NCI-H2029 treated with DMSO at 0.1 percent for 48 hours (cell line): ENCODE results near the gene DYRK1A.
"Not testable (repeated sequence)": the region's sequence is repeated elsewhere in the genome, so short reads cannot be mapped to it uniquely, and the experiment has no call there.

Experiments
- DNase-seq: peaks from one replicate; lab custom pipeline; 2025; lab: John Stamatoyannopoulos, UW

Gene DYRK1A

DNA sequence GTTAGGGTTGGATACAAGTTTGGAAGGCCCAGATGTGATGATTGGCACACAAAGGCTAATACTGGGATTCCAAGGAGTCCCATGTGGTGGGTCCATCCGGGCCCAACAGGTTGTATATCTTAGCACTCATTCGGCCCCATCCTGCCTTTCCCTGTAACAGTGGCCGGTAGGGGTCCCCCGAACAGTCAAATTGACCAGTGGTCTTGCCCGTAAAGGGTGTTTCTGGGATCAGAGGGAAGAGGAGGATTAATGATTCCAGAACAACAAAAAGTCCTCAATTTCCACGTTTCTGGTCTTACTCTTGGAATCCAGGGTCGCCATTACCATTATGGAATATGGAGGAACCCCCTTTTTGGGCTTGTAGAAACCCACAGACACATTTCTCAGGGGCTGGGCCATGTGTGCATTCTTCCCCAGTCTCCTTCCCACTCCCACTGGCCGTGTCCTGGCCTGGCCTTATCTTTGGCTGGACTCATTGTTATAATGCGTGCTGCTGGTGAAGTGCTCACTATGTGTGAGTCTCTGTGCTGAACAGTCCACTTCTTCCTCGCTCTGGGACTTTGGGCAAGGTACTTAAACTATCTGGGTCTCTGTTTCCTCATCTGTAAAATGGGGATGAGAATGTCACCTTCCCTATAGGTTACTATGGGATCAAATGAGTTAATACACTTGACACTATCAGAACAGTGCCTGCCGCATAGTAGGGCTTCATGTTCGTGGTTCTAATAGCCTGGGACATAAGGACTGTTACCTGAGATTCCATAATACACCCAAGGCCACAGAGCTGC is 161.8 kb downstream of the DYRK1A start:
- no peak for DNase-seq

DNA sequence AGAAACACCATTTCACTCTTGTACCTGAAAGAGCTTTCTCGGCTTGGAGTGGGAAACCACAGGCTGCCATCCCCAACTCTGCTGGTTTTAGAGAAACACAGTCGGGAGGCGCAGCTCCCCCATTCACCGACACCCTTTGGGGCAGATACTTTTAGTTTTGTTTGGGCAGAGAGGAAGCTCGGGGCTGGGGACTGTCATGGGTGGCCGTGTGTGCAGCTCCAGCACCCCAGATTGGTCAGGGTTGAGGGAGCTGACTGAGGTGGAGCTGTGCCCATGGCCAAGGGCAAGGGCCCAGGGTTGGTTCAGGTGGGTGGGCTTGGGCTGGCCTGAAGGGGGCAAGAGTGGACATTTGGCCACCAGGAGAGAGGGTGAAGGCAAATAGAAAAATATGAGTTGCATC is 163.1 kb downstream of the DYRK1A start:
- no peak for DNase-seq

DNA sequence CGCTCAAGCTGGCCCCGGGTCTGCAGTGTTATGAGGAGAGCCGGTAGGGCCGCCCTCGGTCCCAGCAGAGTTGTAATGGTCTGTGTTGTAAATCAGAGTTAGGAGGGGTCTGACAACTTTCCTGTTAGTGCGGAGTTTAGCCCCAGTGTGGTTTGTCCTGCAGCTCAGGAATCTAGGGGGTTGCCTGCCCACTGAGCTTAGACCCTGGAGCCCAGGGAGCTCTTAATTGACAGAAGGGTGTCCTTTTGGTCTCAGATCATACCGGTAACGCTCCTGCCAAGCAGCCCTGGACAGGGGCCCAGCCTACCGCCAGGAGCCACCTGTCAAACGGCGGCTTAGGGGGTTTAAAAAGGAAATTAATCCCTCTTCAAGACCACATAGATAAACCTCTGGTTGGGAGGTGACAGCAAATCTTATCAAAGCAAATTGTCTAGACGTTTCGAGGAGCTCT is 164.4 kb downstream of the DYRK1A start:
- DNase-seq, result peak; percentile 20

DNA sequence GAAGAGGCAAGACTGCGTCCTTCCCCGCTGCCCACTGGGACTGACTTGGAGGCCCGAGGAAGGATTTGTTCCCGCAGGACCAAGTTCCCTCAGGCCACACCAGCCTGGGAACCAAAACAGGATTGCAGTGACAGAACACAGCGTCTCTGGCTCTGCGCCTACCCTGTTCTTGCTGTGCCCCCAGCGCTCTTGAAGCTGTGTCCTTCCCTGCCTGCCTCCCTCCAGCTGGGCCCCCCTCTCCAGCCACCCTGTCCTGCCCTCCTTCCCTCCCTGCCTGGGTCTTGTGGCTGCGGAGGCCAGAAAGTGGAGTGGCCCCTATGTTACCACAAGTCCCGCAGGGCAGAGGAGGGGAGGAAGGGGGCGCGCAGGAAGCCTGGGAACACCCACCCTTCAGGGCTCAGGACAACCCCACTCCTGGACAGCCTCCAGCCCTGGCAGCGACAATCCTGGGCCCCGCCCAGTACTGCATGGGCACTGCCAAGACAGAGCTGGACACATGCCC is 164.9 kb downstream of the DYRK1A start:
- DNase-seq, result peak; percentile 26

DNA sequence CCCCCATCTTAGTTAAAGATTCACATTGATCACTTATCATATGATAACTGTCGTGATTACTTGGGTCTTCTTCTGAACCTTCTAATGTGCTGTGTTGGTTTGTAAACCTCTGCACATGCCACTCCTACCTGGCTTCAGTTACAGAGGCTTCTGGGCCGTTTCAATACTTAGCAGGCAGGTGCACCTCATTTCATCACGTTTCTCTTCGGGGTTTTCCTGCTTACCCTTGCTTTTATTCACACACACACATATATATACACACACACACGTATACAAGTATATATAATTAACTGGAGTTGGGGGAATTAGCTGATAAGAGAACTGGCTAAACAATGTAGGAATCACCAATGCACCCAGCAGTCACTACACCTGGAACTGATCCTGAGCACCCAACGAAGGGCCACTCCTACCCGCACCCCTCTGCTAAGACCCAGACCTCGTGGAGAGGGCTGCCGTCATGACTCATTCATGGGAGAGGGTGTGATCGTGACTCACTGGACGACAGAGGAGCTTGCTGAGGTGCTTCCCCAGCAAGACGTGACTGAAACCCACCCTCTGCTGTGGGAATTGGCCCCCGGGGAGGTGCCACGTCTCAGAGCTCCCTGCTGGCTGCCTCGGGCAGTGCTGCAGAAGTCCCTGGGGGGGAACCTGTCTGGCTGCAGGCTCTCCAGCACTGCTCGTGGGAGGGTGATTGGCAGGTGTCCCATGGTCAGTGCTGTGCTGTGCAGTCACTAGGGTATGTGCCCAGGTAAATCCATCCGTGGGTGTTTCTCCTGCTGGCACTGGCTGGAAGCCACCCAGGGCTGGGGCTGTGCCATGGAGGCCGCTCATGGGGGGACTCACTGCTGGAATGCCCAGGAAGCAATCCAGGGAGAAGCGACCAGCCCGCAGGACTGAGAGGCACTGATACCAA is 166.6 kb downstream of the DYRK1A start:
- DNase-seq, result no peak

DNA sequence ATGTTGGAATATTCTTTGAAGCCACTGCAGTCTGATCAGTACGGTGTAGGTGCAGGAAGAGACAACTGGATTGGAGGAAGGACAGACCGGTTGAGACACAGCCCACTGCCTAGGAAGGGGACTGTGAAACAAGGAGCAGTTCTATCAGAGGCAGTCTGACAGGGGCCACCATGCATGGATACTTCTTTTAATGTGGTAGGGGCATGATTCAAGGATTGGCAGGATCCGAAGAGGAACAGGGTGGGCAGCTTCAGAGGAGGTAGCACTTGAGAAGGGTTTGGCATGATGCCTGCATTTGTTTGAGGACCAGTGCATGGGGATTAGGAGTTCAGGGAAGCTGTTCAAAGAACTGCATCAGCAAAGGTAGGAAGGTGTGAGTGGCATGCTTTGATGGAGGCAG is 167.9 kb downstream of the DYRK1A start:
- DNase-seq, result peak; percentile 36

DNA sequence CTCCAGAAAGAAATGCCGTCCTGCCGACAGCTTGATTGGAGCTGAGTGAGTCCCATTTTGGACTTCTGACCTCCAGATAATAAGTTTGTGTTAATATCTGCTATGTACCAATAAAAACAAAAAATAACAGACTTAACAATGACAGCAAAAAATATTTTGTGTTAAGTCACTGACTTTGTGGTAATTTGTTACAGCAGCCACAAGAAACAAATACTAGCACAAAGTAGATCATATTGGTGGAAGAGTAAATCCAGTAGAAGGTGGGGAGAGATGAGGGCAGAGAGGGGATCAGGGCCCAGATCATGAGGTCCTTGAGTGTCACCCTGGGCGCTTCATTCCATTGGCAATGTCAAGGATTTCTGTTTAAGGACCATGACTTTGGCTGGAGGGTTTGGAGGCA is 168.6 kb downstream of the DYRK1A start:
- no peak for DNase-seq

DNA sequence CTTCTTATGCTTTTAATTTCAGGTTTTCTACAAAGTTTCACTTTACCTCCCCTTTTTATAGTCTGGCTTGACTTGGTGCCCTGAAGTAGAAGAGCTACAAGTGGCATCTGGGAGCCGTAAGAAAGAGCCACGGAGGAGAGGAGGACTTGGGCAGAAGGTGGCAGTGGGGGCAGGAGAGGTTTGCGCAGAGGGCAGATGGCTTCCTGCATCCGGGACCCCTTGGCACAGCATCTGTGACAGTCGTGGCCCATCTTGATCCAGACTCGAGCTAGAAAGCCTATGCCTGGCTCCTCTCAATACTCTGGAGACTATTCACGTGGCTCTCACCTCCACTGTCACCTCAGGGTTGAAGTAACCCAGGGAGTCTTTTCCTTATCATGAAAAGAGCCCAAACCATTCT is 169.1 kb downstream of the DYRK1A start:
- no peak for DNase-seq

DNA sequence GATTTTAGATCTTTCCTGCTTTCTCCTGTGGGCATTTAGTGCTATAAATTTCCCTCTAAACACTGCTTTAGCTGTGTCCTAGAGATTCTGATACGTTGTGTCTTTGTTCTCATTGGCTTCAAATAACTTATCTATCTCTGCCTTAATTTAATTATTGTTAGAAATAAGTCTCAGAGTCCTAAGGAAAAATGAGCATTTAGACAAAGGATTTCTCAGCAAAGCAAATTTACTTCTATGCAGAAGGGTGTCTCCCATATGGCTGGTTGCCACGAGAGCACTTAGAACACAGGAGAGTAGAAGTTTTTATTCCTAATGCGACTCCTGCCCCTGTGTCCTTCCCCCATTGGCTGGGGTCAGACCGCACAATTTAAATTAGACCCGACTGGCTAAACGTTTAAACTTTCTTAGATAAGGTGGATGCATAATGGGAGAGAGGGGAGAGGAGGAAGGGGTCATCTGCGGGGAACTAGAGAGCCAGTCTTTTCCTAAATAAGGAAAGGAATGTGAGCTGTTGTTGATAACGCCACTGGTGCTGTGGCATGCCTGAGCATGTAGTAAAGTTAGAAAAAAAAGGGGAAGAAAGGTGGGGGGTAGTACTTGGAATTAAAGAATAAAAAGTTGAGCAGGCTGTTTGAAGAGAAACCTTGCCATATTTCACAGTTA is 170.2 kb downstream of the DYRK1A start:
- DNase-seq, result no peak

DNA sequence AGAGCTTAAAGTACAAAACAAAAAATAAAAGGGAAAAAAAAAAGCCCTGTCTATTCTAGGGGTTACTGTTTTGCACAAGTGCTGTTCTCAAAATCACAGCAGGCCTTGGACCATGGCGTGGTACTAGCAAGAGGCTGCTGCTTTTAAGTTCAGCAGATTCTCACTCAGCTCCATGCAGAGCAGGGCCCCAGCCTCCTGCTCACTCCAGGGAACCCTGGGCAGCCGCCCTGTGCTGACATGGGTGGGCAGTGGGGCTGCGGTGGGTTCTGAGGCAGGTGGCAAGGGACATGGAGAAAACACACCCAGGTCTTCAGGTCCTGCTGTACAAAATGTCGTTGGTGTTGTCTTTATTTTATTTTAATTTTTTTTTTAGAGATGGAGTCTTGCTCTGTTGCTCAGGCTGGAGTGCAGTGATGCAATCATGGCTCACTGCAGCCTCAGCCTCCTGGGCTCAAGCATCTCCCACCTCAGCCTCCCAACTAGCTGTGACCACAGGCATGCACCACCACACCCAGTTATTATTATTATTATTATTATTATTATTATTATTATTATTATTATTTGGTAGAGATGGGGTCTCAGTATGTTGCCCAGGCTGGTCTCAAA is 170.9 kb downstream of the DYRK1A start:
- no peak for DNase-seq

DNA sequence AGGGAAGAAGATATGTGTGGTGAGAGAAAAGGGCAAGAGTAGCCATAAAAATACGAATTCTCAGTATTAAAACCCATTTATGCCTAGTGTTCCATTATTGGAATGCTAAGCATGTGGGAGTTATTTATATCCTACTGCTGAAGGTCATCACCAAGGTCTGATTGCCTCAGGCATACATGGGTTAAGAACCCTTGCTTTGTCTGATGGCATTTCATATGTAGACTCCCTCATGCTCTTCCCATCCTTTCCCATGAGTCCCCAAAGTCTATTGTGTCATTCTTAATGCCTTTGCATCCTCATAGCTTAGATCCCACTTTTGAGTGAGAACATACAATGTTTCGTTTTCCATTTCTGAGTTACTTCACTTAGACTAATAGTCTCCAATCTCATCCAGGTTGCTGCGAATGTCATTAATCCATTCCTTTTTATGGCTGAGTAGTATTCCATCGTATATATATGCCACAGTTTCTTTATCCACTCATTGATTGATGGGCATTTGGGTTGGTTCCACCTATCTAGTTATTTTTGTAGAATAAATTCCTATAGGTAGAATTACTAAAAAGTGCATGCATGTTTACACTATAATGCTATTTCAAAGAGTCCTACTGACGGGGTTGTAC is 172.5 kb downstream of the DYRK1A start:
- DNase-seq, result no peak

DNA sequence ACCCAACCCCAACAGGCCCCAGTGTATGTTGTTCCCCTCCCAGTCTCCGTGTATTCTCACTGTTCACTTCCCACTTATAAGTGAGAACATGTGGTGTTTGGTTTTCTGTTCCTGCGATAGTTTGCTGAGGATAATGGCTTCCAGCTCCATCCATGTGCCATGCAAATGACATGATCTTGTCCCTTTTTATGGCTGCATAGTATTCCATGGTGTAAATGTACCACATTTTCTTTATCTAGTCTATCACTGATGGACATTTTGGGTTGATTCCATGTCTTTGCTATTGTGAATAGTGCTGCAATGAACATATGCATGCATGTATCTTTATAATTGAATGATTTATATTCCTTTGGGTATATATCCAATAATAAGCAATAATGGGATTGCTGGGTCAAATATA is 174.6 kb downstream of the DYRK1A start:
- DNase-seq, result not testable (repeated sequence)

DNA sequence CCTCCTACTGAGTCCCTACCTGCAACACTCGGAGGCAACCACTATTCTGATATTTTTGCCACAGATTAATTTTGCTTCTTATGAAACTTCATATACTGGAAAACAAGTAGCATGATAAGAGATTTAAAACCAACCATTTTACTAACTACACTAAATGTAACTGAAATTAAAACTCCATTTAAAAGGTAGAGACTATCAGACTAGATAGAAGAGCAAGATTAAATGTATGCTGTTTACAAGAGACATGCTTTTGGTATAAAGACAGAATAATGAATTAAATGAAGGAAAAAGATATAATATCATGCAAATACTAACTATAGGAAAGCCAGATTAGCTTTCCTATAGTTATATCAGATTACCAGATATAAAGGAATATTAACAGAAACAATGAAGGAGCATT is 175.9 kb downstream of the DYRK1A start:
- DNase-seq, result no peak

DNA sequence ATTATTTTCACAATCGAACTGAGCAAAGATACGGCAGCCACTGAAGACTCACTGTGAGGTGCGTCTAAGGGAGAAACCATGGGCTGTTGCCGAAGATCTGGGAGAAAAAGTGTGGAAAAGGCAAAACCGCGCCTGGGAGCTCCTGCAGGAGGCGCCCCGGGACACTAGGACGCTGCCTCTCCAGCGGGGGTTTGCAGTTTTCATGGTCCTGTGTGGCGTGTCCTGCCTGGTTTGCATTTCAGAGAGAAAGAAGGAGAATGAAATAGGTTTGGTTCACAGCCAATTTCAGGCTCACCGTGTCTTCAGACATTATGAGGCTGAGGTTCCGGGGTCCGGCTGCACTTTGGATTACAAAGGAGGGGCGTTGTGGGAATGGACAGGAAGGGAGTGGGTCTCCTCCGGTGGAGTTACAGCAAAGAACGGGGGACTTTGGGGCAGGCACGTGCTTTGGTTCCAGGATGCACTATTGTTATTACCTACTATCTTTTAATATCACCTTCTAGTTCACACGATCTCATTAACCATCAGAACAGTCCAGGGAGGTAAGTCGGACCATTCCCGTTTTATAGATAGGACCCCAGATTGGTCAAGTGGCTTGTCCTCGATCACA is 179.8 kb downstream of the DYRK1A start:
- DNase-seq, result no peak

DNA sequence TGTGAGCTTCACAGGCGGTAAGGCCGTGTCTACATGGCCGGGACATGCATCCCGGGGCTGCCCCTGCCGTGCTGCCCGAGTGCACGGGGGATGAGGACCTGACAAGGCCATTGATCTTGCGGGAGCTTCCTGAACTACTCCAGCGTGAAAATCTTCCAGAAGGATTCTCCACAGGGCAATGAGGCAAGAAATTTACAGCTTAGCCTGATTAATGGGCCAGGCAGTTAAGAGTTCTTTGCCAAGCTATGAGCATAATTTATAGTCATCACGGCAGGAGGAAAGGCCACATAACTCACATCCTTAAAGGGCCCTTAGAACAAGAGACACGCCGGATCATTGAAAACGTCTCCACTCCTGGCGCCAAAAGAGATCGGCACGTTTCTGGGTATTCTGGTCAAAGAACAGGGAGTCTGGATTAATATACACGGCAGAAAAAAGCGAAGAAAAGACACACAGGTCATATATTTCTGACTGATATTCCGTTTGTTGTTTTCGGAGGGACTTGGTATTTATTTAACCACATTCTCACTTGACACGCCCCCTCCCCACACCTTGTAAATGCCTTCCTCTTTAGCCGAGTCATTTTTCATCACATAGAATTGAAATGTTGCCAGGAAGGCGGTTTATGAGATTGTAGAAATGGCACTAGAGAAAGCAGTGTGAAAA is 180.5 kb downstream of the DYRK1A start:
- DNase-seq, result no peak

DNA sequence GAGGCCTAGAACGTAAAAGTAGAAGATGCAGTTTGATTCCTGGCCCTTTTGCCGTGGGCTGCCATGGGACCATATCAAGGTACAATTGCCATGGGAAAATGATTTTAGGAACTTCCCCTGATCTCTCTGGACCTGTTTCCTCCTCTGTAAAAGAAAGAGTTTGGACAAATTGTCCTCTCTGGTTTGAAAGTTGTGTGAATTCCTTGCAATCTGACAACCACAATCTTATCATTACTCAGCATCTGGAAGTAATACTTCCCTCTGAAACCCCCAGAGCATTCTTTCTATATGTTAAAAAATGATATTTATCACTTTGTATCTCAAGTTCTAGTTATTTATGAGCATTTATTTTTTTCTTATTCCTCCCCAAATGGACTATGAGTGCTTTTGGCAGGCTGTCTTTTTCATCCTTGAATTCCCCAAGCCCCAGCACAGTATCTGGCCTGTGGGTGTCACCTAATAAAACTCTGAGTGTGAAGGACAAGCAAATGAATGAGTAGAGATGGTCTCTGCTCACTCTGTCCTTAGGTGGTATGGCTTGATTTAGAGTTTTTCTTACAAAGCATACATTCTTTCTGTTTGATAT is 181.1 kb downstream of the DYRK1A start:
- DNase-seq, result no peak

DNA sequence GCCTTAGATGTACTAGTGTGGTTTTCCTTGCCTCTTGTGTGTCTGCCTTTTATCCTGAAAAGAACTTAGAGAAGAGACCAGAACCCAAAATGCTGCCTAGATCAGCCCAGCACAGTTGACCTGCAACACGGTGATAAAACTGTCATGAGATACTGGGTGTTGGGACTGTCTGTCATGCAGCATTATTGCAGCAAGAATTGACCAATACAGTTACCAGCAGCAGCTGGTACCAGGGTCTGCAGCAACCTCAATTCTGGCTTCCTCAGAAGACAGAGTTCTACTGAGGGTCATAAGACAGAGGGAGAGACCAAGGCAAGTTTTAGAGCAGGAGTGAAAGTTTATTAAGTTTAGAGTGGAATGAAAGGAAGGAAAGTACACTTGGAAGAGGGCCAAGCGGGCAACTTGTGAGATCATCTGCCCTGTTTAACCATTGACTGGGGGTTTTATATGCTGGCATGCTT is 182.0 kb downstream of the DYRK1A start:
- no peak for DNase-seq

DNA sequence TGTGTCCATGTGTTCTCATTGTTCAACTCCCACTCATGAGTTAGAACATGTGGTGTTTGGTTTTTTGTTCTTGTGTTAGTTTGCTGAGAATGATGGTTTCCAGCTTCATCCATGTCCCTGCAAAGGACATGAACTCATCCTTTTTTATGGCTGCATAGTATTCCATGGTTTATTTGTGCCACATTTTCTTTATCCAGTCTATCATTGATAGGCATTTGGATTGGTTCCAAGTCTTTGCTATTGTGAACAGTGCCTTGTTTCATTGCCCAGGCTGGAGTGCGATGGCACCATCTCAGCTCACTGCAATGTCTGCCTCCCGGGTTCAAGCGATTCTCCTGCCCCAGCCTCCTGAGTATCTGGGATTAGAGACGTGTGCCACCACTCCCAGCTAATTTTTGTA is 183.2 kb downstream of the DYRK1A start:
- DNase-seq, result not testable (repeated sequence)

DNA sequence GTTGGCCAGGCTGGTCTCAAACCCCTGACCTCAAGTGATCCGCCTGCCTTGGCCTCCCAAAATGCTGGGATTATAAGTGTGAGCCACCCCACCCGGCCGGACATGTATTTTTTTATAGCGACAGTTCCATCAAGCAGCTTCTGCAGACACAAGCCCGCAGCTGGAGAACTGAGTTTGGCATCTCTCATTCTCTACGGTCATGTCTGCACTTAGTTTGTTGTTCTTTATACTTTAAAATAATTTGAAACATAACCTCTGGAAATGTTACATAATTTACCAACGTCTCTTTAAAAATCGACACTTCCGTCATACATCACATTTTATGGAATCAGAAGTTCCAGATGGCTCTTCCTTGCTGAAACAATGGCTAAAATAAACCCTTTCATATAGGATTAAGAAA is 183.6 kb downstream of the DYRK1A start:
- DNase-seq, result no peak
